SK-N-SH treated with all-trans-retinoic acid at 6 μM for 48 hours (cell line): ENCODE data around the gene FMN1.

Experiments
- ATAC-seq: fragments of 200-7000 bp; cut with Tn5 transposase; 3 replicates; pipeline ENCODE4 v1.9.1; 2020; ENCODE audit warnings: mild to moderate bottlenecking, moderate library complexity
- ARNTL ChIP-seq: fragments of 450-650 bp; formaldehyde crosslinking; IDR thresholded peaks from 2 replicates; pipeline ENCODE4 v1.5.0; 2020; ENCODE audit warnings: low read depth, mild to moderate bottlenecking, moderate library complexity, borderline replicate concordance
- BACH2 ChIP-seq: fragments of 250-450 bp; sonication (Bioruptor Pico); IDR thresholded peaks from 2 replicates; pipeline ENCODE4 v1.9.0; 2021; ENCODE audit warnings: mild to moderate bottlenecking, borderline replicate concordance
- CSDC2 ChIP-seq: fragments of 250-450 bp; sonication (Bioruptor Pico); IDR thresholded peaks from 2 replicates; pipeline ENCODE4 v1.5.0; 2020; ENCODE audit warnings: mild to moderate bottlenecking, moderate library complexity
- ESRRG ChIP-seq: fragments of 250-450 bp; sonication (Bioruptor Pico); IDR thresholded peaks from 2 replicates; pipeline ENCODE4 v1.6.1; 2021; ENCODE audit warnings: mild to moderate bottlenecking
- GLIS3 ChIP-seq: fragments of 250-450 bp; sonication (Bioruptor Pico); IDR thresholded peaks from 2 replicates; pipeline ENCODE4 v1.5.0; 2020; ENCODE audit warnings: mild to moderate bottlenecking, moderate library complexity
- ISL1 ChIP-seq: fragments of 250-450 bp; sonication (Bioruptor Pico); IDR thresholded peaks from 2 replicates; pipeline ENCODE4 v2.1.2; 2022; ENCODE audit warnings: mild to moderate bottlenecking, moderate library complexity
- OSR1 ChIP-seq: fragments of 250-450 bp; sonication (Bioruptor Pico); IDR thresholded peaks from 2 replicates; pipeline ENCODE4 v1.8.0; 2022; ENCODE audit warnings: moderate library complexity, mild to moderate bottlenecking, inconsistent platforms
- PATZ1 ChIP-seq: fragments of 250-450 bp; sonication (Bioruptor Pico); IDR thresholded peaks from 2 replicates; pipeline ENCODE4 v1.8.0; 2020; ENCODE audit warnings: mild to moderate bottlenecking, moderate library complexity, borderline replicate concordance
- PPARA ChIP-seq: fragments of 250-450 bp; sonication (Bioruptor Pico); IDR thresholded peaks from 2 replicates; pipeline ENCODE4 v1.5.0; 2020; ENCODE audit warnings: mild to moderate bottlenecking, borderline replicate concordance
- RARB ChIP-seq: fragments of 250-450 bp; sonication (Bioruptor Pico); IDR thresholded peaks from 2 replicates; pipeline ENCODE4 v1.8.0; 2021; ENCODE audit warnings: mild to moderate bottlenecking, moderate library complexity
- SNAI2 ChIP-seq: fragments of 250-450 bp; sonication (Bioruptor Pico); IDR thresholded peaks from 2 replicates; pipeline ENCODE4 v1.5.0; 2020; ENCODE audit warnings: mild to moderate bottlenecking, moderate library complexity
- TCF4 ChIP-seq: fragments of 250-450 bp; sonication (Bioruptor Pico); IDR thresholded peaks from 2 replicates; pipeline ENCODE4 v1.8.0; 2021; ENCODE audit warnings: mild to moderate bottlenecking, moderate library complexity, borderline replicate concordance
- TOX ChIP-seq: fragments of 250-450 bp; sonication (Bioruptor Pico); IDR thresholded peaks from 2 replicates; pipeline ENCODE4 v1.8.0; 2021; ENCODE audit warnings: mild to moderate bottlenecking, moderate library complexity, borderline replicate concordance
- ZC3H10 ChIP-seq: fragments of 250-450 bp; sonication (Bioruptor Pico); IDR thresholded peaks from 2 replicates; pipeline ENCODE4 v1.5.1; 2021; ENCODE audit warnings: mild to moderate bottlenecking, moderate library complexity
- ZNF565 ChIP-seq: fragments of 450-650 bp; formaldehyde crosslinking; conservative IDR thresholded peaks from 2 replicates; pipeline ENCODE4 v1.5.0; 2020; ENCODE audit warnings: low read depth, mild to moderate bottlenecking, moderate library complexity
- ZNF70 ChIP-seq: fragments of 450-650 bp; formaldehyde crosslinking; IDR thresholded peaks from 2 replicates; pipeline ENCODE4 v1.5.0; 2020; ENCODE audit warnings: mild to moderate bottlenecking, moderate library complexity
- ZNF8 ChIP-seq: fragments of 450-650 bp; formaldehyde crosslinking; IDR thresholded peaks from 2 replicates; pipeline ENCODE4 v1.5.0; 2020; ENCODE audit warnings: mild to moderate bottlenecking, moderate library complexity
- TF ChIP-seq, protein P1 (sequence below): fragments of 250-450 bp; sonication (Bioruptor Pico); IDR thresholded peaks from 2 replicates; pipeline ENCODE4 v1.5.1; 2020; ENCODE audit warnings: low read depth, mild to moderate bottlenecking, moderate library complexity

FMN1 gene

GRCh38 chr15:33160581-33161165 lies 33.8 kb downstream of the FMN1 start (continued):
- TF ChIP-seq PPARA (CRISPR knock-in tag) (no peak), ARNTL (CRISPR knock-in tag) (0 out of 2 replicates have a peak, but pooled peaks have one; percentile 17), ISL1 (CRISPR knock-in tag) (peak; percentile 100), ESRRG (CRISPR knock-in tag) (peak; percentile 98), ZNF8 (CRISPR knock-in tag) (peak; percentile 73; the same call in 1 of the 2 replicates), BACH2 (CRISPR knock-in tag) (no peak), GLIS3 (CRISPR knock-in tag) (peak; percentile 96), ZNF70 (CRISPR knock-in tag) (peak; percentile 7; the same call in 1 of the 2 replicates), SNAI2 (peak; percentile 92; the same call in 1 of the 2 replicates)
- TF ChIP-seq, protein P1, sequence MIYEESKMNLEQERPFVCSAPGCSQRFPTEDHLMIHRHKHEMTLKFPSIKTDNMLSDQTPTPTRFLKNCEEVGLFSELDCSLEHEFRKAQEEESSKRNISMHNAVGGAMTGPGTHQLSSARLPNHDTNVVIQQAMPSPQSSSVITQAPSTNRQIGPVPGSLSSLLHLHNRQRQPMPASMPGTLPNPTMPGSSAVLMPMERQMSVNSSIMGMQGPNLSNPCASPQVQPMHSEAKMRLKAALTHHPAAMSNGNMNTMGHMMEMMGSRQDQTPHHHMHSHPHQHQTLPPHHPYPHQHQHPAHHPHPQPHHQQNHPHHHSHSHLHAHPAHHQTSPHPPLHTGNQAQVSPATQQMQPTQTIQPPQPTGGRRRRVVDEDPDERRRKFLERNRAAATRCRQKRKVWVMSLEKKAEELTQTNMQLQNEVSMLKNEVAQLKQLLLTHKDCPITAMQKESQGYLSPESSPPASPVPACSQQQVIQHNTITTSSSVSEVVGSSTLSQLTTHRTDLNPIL (CRISPR knock-in tag) = peak; percentile 100
- TF ChIP-seq, all 23 proteins: peak for 19

GRCh38 chr15:33159726-33160453 lies 34.6 kb downstream of the FMN1 start:
- ATAC-seq = peak; percentile 56
- TF ChIP-seq ZNF70 (CRISPR knock-in tag) (no peak), TOX (0 out of 2 replicates have a peak, but pooled peaks have one; percentile 16), CSDC2 (CRISPR knock-in tag) (peak; percentile 25; the same call in 1 of the 2 replicates), ZNF565 (peak; percentile 14; the same call in 1 of the 2 replicates)

- ATAC-seq = no peak
- no peak for TF ChIP-seq OSR1
- no peak for TF ChIP-seq ARNTL (CRISPR knock-in tag)
- TF ChIP-seq TCF4 (CRISPR knock-in tag) = no peak
- TF ChIP-seq ISL1 (CRISPR knock-in tag) = no peak
- TF ChIP-seq PPARA (CRISPR knock-in tag) = no peak
- no peak for TF ChIP-seq ZNF565
- TF ChIP-seq ZNF8 (CRISPR knock-in tag) = no peak
- TF ChIP-seq RARB = no peak
Measured at GRCh38 chr15:33158366-33158765, 36.1 kb downstream of the FMN1 start.

DNA sequence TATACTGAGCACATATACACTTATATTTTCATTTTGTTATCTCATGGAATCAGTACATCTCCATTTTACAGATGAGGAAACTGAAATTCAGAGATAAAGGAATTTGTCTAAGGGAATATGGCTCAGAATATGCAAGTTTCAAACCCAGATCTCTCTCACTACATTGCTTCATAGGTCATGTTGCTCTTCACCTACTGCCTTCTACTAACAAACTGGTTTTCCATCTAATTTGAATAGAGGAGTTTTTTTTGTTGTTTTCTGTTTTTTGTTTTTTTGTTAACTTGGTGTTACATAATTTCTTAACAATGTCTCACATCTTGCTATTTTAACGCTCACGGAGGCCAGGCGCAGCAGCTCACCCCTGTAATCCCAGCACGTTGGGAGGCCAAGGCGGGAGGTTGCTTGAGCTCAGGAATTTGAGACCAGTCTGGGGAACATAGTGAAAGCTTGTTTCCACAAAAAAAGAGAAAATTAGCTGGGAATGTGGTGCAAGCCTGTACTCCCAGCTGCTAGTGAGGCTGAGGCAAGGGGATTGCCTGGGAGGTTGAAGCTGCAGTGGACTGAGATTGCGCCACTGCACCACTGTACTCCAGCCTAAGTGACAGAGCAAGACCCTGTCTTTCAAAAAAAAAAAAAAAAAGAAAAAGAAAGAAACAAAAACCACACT lies 37.0 kb downstream of the FMN1 start:
- no peak for ATAC-seq
- TF ChIP-seq ZNF565 = no peak
- TF ChIP-seq CSDC2 (CRISPR knock-in tag) = peak; percentile 62; the same call in 1 of the 2 replicates

- no peak for ATAC-seq
Measured at GRCh38 chr15:33155691-33156420, 38.7 kb downstream of the FMN1 start.

More at GRCh38 chr15:33155691-33156420, 38.7 kb downstream of the FMN1 start:
- TF ChIP-seq PATZ1 (CRISPR knock-in tag) (0 out of 2 replicates have a peak, but pooled peaks have one; percentile 19), OSR1 (no peak), ZC3H10 (CRISPR knock-in tag) (0 out of 2 replicates have a peak, but pooled peaks have one; percentile 5), CSDC2 (CRISPR knock-in tag) (peak; percentile 43; the same call in 1 of the 2 replicates)
